Measurements from ENCODE around the gene GABRB3.

GRCh38 chr15:26521691-26522198, 251.1 kb downstream of the GABRB3 start:
- TF ChIP-seq CTCF (tag by site-specific recombination; IDR thresholded peaks at IDR 0.05): no peak
- TF ChIP-seq PRDM1 (tag by site-specific recombination; IDR thresholded peaks at IDR 0.05): no peak
- no peak for TF ChIP-seq GLIS1 (tag by site-specific recombination; IDR thresholded peaks at IDR 0.05)
- TF ChIP-seq ZNF274 (IDR thresholded peaks at IDR 0.05; ENCODE audit: low read length): no peak
- no peak for TF ChIP-seq ZNF274 (tag by site-specific recombination; IDR thresholded peaks at IDR 0.05; ENCODE audit: borderline replicate concordance)
- no peak for TF ChIP-seq ZNF184 (tag by site-specific recombination; IDR thresholded peaks at IDR 0.05)
- no peak for TF ChIP-seq ZNF112 (tag by site-specific recombination; IDR thresholded peaks at IDR 0.05)
- no peak for TF ChIP-seq REST (tag by site-specific recombination; IDR thresholded peaks at IDR 0.05)
- no peak for TF ChIP-seq SALL2 (tag by site-specific recombination; IDR thresholded peaks at IDR 0.05; ENCODE audit: borderline replicate concordance)
- TF ChIP-seq ZNF488 (tag by site-specific recombination; IDR thresholded peaks at IDR 0.05): no peak

All from HEK293 (cell line).